GM23248 (cell line): ENCODE results near the gene C17orf113. TPM values are rescaled to one million over a fixed set of nuclear protein-coding genes. Genes with fewer than 3 reads are reported as not detected.

Experiments
- DNase-seq: peaks from one replicate; pipeline ENCODE4 v3.0.0-alpha.2; 2015
- H2AFZ ChIP-seq: fragments of 200-600 bp; sonication (generic); 2 replicates; pipeline ENCODE4 v1.6.1; 2016; ENCODE audit warnings: antibody characterized with exemption
- H3F3A ChIP-seq: fragments of 200-600 bp; sonication (generic); 2 replicates; pipeline ENCODE4 v1.6.1; 2016; ENCODE audit warnings: mild to moderate bottlenecking, antibody characterized with exemption, mixed run types; ENCODE audit not compliant: insufficient read depth
- H3K27ac ChIP-seq: fragments of 200-600 bp; sonication (generic); 2 replicates; pipeline ENCODE4 v1.5.1; 2016; ENCODE audit warnings: mild to moderate bottlenecking
- H3K27me3 ChIP-seq: fragments of 200-600 bp; sonication (generic); replicated peaks from 2 replicates; pipeline ENCODE4 v1.6.1; 2016; ENCODE audit warnings: mild to moderate bottlenecking; ENCODE audit not compliant: insufficient read depth
- H3K36me3 ChIP-seq: fragments of 200-600 bp; sonication (generic); 2 replicates; pipeline ENCODE4 v1.6.1; 2016; ENCODE audit warnings: low read depth, mild to moderate bottlenecking
- H3K4me1 ChIP-seq: fragments of 200-600 bp; sonication (generic); 2 replicates; pipeline ENCODE4 v1.6.1; 2016; ENCODE audit warnings: mild to moderate bottlenecking; ENCODE audit not compliant: insufficient read depth
- H3K4me2 ChIP-seq: fragments of 200-600 bp; sonication (generic); one replicate; pipeline ENCODE4 v1.6.1; 2016; ENCODE audit warnings: mild to moderate bottlenecking; ENCODE audit not compliant: unreplicated experiment
- H3K4me3 ChIP-seq: fragments of 200-600 bp; sonication (generic); 2 replicates; pipeline ENCODE4 v1.5.1; 2016; ENCODE audit warnings: mild to moderate bottlenecking
- H3K79me2 ChIP-seq: fragments of 200-600 bp; sonication (generic); 2 replicates; pipeline ENCODE4 v1.6.1; 2016; ENCODE audit warnings: mild to moderate bottlenecking; ENCODE audit not compliant: insufficient read depth
- H3K9ac ChIP-seq: fragments of 200-600 bp; sonication (generic); 2 replicates; pipeline ENCODE4 v1.6.1; 2016; ENCODE audit warnings: mild to moderate bottlenecking
- H3K9me2 ChIP-seq: fragments of 200-600 bp; sonication (generic); 2 replicates; pipeline ENCODE4 v1.6.1; 2016; ENCODE audit warnings: mixed run types, mild to moderate bottlenecking, moderate library complexity; ENCODE audit not compliant: insufficient read depth
- H3K9me3 ChIP-seq: fragments of 200-600 bp; sonication (generic); one replicate; pipeline ENCODE4 v1.6.1; 2017; ENCODE audit warnings: low read depth
- H4K20me1 ChIP-seq: fragments of 200-600 bp; sonication (generic); 2 replicates; pipeline ENCODE4 v1.6.0; 2016; ENCODE audit not compliant: insufficient read depth
- EZH2 ChIP-seq: fragments of 200-600 bp; sonication (generic); IDR thresholded peaks from 2 replicates; pipeline ENCODE4 v1.6.1; 2018; ENCODE audit warnings: antibody characterized with exemption, mild to moderate bottlenecking; ENCODE audit not compliant: insufficient read depth, poor library complexity, severe bottlenecking
- EZH2phosphoT487 ChIP-seq: fragments of 200-600 bp; sonication (generic); IDR thresholded peaks from 2 replicates; pipeline ENCODE4 v1.6.1; 2018; ENCODE audit warnings: antibody characterized with exemption, moderate library complexity, mild to moderate bottlenecking, low read depth; ENCODE audit not compliant: insufficient read depth
- WGBS, 2 experiments: methylation state at CpG; one replicate each; pipeline ENCODE4 v1.1.6; 2015 to 2017; ENCODE audit warnings: low lambda C conversion rate in 2 of 2, low coverage in 1 of 2; ENCODE audit errors: missing lambda C conversion rate in 2 of 2; 5-methylcytosine and 5-hydroxymethylcytosine counted together
- in situ Hi-C: fragments of 300-500 bp; cut with MboI; formaldehyde crosslinking; loops from 2 replicates; pipeline ENCODE4 v1.15.0; 2020
- polyA plus RNA-seq: library from polyadenylated mRNA; unstranded; fragments of >200 nt; fragmentation: Nextera tagmentation; extraction: Ambion mirVana; gene quantifications from 2 replicates; pipeline ENCODE4 v1.2.1, GENCODE V29; 2016
- total RNA-seq: library from RNA; depleted of rRNA; stranded (reverse); fragments of >200 nt; shearing (Covaris generic); gene quantifications from 2 replicates; pipeline ENCODE4 v1.2.3, GENCODE V29; 2014

Gene C17orf113
- total and polyA plus RNA-seq, 2 experiments from 2014 or later = not detected

DNA sequence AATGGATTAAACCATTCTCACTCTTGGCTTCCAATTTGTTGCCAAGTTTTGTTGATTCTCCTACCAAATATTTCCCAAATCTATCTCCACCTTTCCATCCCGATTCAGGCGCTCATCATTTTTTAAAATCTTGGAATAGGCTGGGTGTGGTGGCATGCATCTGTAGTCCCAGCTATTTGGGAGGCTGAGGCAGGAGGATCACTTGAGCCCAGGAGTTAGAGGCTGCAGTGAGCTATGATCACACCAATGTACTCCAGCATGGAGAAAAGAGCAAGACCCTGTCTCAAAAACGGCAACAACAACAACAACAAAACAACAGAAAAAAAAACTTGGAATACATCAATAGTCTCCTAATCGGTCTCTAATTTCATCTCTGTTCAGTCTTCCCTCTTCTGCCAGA lies 31.4 kb downstream of the C17orf113 start:
- peaks cover 10% of the 10 kb centered on the region for H3F3A ChIP-seq
- TF ChIP-seq EZH2 (no peak), EZH2phosphoT487 (no peak)
- no peak for DNase-seq
- H3K4me2 ChIP-seq = no peak overlapping the region
- peaks cover 20% of the 10 kb centered on the region for H3K4me1 ChIP-seq
- no peak overlapping the region for H3K27ac ChIP-seq
- in situ Hi-C loops = no loop called here
- no peaks in the 10 kb centered on the region for H3K9me2 ChIP-seq
- H2AFZ ChIP-seq = no peak overlapping the region
- 75 to 80% methylated on average over 4 of the region's 4 CpGs for WGBS, 2 experiments
- H4K20me1 ChIP-seq = no peaks in the 10 kb centered on the region
- no peak overlapping the region for H3K9ac ChIP-seq
- H3K9me3 ChIP-seq = no peaks in the 10 kb centered on the region
- no peaks in the 10 kb centered on the region for H3K36me3 ChIP-seq
- no peak overlapping the region for H3K4me3 ChIP-seq
- H3K79me2 ChIP-seq = peaks cover 62% of the 10 kb centered on the region
- no peaks in the 10 kb centered on the region for H3K27me3 ChIP-seq

DNA sequence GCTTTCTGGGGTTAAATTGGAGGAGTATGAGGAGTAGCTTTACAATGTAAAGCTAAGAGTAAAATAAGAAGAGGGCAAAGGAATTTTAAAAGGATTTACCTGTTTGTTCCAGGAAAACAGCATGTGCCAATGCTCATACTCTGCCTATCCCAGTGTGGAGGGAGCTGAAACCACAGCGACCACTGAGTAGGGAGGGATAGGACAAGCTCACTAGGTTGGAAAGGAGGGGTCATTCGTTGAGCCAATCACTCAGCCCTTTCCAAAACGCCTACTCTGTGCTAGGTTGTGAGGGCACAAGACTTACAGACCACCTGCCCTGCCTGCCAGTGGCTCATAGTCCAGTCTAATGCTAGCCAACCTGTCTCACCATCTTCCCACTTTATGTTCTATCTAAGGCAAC lies 32.1 kb downstream of the C17orf113 start:
- in situ Hi-C loops = no loop called here
- peak overlapping the region; percentile 84 for H3K27ac ChIP-seq
- peak overlapping the region; percentile 98 for H3K9ac ChIP-seq
- H3F3A ChIP-seq = peaks cover 6% of the 10 kb centered on the region; the same call in 1 of the 2 replicates
- no peaks in the 10 kb centered on the region for H3K9me3 ChIP-seq
- peaks cover 22% of the 10 kb centered on the region for H3K4me1 ChIP-seq
- H3K9me2 ChIP-seq = no peaks in the 10 kb centered on the region
- H3K79me2 ChIP-seq = peaks cover 69% of the 10 kb centered on the region
- no peak for DNase-seq
- H3K36me3 ChIP-seq = no peaks in the 10 kb centered on the region
- 89 to 91% methylated on average over 3 of the region's 3 CpGs for WGBS, 2 experiments
- H3K27me3 ChIP-seq = no peaks in the 10 kb centered on the region
- no peaks in the 10 kb centered on the region for H4K20me1 ChIP-seq
- H3K4me3 ChIP-seq = peak overlapping the region; percentile 95
- H3K4me2 ChIP-seq = peak overlapping the region; percentile 90
- H2AFZ ChIP-seq = peak overlapping the region; percentile 77
- TF ChIP-seq EZH2phosphoT487 (no peak), EZH2 (no peak)

DNA sequence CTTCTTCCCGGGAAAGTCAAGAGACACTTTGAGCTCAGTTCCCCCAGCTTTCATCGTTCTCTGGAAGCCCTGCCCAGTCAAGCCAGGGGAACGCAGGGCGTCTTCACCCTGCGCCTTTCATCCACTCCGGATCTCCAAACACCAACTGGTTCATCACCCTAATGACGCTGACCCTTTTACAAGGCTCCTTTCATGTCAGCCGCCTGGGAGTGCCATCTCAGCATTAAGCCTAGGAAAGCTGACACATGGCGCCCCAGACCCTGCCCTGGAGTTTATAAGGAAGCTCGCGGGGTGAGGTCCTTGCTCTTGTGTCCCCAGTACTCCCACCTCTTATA lies 32.6 kb downstream of the C17orf113 start:
- H3K9me2 ChIP-seq = no peaks in the 10 kb centered on the region
- peak overlapping the region; percentile 90 for H3K4me2 ChIP-seq
- in situ Hi-C loops = no loop called here
- H3K27ac ChIP-seq = peak overlapping the region; percentile 84
- peak overlapping the region; percentile 77 for H2AFZ ChIP-seq
- no peaks in the 10 kb centered on the region for H3K27me3 ChIP-seq
- H3K4me1 ChIP-seq = peaks cover 27% of the 10 kb centered on the region
- no peaks in the 10 kb centered on the region for H4K20me1 ChIP-seq
- peak overlapping the region; percentile 95 for H3K4me3 ChIP-seq
- WGBS, 2 experiments = 12% methylated on average over 11 of the region's 11 CpGs
- TF ChIP-seq EZH2 (no peak), EZH2phosphoT487 (no peak)
- H3K36me3 ChIP-seq = no peaks in the 10 kb centered on the region
- peaks cover 74% of the 10 kb centered on the region for H3K79me2 ChIP-seq
- peaks cover under 1% of the 10 kb centered on the region; the same call in 1 of the 2 replicates for H3F3A ChIP-seq
- peak overlapping the region; percentile 98 for H3K9ac ChIP-seq
- no peaks in the 10 kb centered on the region for H3K9me3 ChIP-seq
- peak; percentile 74 for DNase-seq

DNA sequence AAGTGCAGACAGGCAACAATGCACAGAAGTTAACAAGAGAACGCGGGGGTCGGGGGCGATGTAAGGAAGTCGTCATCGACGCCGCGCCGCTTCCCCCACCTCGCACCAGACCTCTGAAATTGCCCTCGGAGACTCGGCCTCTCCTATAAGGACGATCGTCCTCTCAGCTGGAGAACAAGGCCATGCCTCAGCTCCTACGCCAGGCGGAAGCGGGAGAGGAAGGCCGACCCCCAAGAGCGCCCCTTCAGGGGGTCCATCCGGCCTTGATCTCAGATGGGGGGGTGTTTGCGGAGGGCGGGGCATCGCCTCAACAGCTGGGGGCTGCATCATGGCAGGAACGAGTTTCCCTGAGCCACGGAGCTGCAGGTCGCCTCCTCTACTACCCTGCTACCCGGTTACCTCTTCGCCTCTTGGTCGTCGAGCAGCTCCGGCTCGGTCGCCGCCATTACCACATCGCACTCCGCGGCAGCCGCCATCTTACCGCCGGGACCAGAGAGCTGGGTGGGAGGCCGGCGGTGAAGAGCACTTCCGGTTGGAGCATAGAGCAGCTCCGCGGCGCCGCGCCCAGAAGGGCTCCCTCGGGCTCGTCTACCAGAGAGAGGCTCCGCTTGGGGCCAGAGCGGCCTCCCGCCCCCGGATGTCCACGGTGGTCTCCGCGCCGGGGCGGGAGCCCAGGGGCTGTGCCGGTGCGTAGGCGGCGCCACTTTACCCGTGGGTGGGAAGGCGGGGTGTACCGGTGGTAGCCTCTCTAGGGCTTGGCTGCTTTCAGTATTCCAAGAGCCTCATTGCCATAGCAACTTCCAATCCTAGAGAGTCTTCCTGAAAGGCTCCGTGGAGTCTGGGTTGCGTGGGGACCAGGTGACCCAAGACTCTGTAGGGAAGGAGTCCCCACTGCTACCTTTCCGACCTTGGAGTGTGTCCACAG lies 33.2 kb downstream of the C17orf113 start, which contains the start of gene DNAJC7:
Gene DNAJC7 (minus strand): TSS at position 499 of the 925 bp plus-strand sequence. CDS start 23 bp downstream, at position 476.
- Histone ChIP-seq H3K36me3 (no peaks in the 10 kb centered on the region), H4K20me1 (no peaks in the 10 kb centered on the region), H3K79me2 (peaks cover 80% of the 10 kb centered on the region), H3K4me1 (peaks cover 31% of the 10 kb centered on the region), H3K4me3 (peak within 1 kb of the TSS; percentile 95), H3F3A (peaks cover 6% of the 10 kb centered on the region; the same call in 1 of the 2 replicates), H3K9me2 (no peaks in the 10 kb centered on the region), H3K9me3 (no peaks in the 10 kb centered on the region), H3K27me3 (no peaks in the 10 kb centered on the region), H2AFZ (peak within 1 kb of the TSS; percentile 77), H3K4me2 (peak within 1 kb of the TSS; percentile 90), H3K27ac (peak within 1 kb of the TSS; percentile 84), H3K9ac (peak within 1 kb of the TSS; percentile 98)
- WGBS, 2 experiments = 0 to 1% methylated on average over 54 to 68 of the region's 70 CpGs
- peak; percentile 97 for DNase-seq
- TF ChIP-seq EZH2phosphoT487 (no peak), EZH2 (no peak)
- in situ Hi-C loops = no loop called here
